Epithelial cell of alveolus of lung (primary cell): ENCODE data around the gene DACH1. TPM values are rescaled to one million over a fixed set of nuclear protein-coding genes. Genes with fewer than 3 reads are reported as not detected.

ENCODE experiments used
- total RNA-seq: library from RNA; depleted of rRNA; stranded (reverse); fragments of >200 nt; gene quantifications from 2 replicates; pipeline ENCODE4 v1.2.1, GENCODE V29; 2015

Gene DACH1
- 0.52 and 9.6 TPM in 2 replicates for total RNA-seq

DNA sequence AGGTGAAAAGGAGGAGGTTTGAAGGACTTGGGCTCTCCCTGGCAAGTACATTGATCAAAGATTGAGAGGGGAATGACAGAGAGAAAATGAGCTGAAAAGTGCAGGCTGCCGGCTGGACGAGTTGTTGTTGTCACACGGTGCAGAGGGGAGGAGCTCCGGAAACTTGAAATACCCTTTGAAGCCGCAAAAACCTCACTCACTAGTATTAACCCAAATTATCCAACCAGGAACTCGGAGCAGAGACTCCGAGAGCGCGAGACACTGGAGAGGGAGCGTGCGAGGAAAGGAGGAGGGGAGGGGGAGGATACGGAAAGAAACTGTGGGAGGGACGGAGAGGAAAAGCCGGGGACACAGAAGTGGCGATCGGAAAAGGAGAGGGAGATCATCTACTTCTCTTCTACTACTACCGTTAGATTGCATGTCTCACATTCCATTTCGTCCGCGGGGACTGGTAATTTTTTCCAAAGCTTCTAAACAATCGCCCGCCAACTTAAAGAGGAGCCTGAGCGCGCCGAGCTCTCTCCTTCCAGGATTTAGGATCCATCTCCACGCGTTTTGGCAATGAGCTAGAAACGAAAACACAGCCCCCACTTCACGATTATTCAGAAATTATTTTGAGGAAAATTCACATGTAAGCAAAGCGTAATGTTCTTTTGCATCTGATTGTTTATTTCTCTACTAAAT, at the start of gene DACH1:
TSS of gene DACH1 (minus strand) at position 74 of the 684 bp plus-strand sequence.

